ENCODE measurements around the gene PLEKHH1. TPM values are rescaled to one million over a fixed set of nuclear protein-coding genes. Genes with fewer than 3 reads are reported as not detected.

PLEKHH1 gene
- total RNA-seq, 2 experiments from 2014 or later, result 0.16 to 0.53 TPM

DNA sequence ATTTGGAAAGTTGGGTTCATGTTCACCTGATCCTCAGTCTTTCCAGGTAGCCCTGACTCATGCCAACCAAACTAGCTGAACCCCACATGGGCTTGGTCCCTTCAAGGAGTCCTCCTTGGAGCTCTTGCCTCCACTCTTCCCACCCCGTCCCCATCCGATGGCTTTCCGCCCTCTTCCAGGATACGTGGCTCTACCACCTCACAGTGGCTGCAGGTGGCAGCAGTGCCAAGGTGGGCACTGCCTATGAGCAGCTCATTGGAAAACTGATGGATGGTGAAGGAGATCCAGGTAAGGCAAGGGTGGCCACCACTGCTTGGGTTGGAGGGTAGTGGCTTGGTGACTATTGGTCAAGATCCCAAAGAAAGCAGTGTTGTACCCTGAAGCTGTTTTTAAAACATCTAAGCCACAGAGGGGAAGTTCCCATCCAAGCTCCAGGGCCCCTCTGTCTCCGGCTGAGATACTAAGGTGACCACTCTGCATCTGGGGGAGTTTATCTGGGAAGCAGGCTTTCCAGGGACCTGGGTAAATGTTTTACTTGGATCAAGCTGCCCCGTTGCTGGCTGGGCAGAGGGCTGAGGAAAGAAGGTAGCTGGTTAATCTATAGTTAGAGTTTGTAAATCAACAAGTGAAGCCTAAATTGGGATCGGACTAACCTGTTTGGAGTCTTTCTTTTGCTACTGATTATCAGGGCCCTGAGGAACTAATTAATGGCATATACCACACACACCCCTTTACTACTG lies 43.3 kb downstream of the PLEKHH1 start:
- no peak overlapping the region for H3K4me3 Mint-ChIP-seq
- DNase-seq, result no peak
- peaks cover 0 to 3% of the 10 kb centered on the region in 2 experiments for H3K9me3 ChIP-seq (ENCODE audit: control insufficient read depth in 1 of 2, insufficient read depth in 1 of 2, low read length in 2 of 2)
- no peaks in the 10 kb centered on the region for H3K36me3 ChIP-seq (ENCODE audit: insufficient read depth, low read length)
- ATAC-seq (ENCODE audit: poor library complexity), result no peak
- H3K4me3 ChIP-seq (ENCODE audit: low read length), result no peak overlapping the region
- H3K9me3 Mint-ChIP-seq, result no peaks in the 10 kb centered on the region
- H3K27me3 Mint-ChIP-seq, result no peaks in the 10 kb centered on the region
- intact Hi-C loops (cut with DNase I, micrococcal nuclease), result loop anchor here in 1 of 2 experiments (10.0 kb wide), 1 partner anchor 1222 kb away; no protein-coding TSS in a partner anchor
- no peak overlapping the region for H3K27ac ChIP-seq (ENCODE audit: low read depth in 1 of 2, low read length in 2 of 2)
- ChIA-PET POLR2A (interaction anchor here (0.6 kb wide), 1 partner anchor 14 kb away, joined by 4 read pairs; no protein-coding TSS in a partner anchor), CTCF (interaction anchor here (0.8 kb wide), 1 partner anchor 149 kb away, joined by 3 read pairs; no protein-coding TSS in a partner anchor)
- no peaks in the 10 kb centered on the region for H3K27me3 ChIP-seq (ENCODE audit: control insufficient read depth in 1 of 2, insufficient read depth in 2 of 2, low read length in 2 of 2)
- H3K27ac Mint-ChIP-seq, result no peak overlapping the region
- no peaks in the 10 kb centered on the region for H3K4me1 Mint-ChIP-seq (ENCODE audit: low read depth)
- no peaks in the 10 kb centered on the region for H3K36me3 Mint-ChIP-seq (ENCODE audit: low read depth)
- TF ChIP-seq, protein P1, sequence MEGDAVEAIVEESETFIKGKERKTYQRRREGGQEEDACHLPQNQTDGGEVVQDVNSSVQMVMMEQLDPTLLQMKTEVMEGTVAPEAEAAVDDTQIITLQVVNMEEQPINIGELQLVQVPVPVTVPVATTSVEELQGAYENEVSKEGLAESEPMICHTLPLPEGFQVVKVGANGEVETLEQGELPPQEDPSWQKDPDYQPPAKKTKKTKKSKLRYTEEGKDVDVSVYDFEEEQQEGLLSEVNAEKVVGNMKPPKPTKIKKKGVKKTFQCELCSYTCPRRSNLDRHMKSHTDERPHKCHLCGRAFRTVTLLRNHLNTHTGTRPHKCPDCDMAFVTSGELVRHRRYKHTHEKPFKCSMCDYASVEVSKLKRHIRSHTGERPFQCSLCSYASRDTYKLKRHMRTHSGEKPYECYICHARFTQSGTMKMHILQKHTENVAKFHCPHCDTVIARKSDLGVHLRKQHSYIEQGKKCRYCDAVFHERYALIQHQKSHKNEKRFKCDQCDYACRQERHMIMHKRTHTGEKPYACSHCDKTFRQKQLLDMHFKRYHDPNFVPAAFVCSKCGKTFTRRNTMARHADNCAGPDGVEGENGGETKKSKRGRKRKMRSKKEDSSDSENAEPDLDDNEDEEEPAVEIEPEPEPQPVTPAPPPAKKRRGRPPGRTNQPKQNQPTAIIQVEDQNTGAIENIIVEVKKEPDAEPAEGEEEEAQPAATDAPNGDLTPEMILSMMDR (IDR thresholded peaks at IDR 0.05), result no peak
- peaks cover 3% of the 10 kb centered on the region for H3K4me1 ChIP-seq (ENCODE audit: insufficient read depth, low read length)

DNA sequence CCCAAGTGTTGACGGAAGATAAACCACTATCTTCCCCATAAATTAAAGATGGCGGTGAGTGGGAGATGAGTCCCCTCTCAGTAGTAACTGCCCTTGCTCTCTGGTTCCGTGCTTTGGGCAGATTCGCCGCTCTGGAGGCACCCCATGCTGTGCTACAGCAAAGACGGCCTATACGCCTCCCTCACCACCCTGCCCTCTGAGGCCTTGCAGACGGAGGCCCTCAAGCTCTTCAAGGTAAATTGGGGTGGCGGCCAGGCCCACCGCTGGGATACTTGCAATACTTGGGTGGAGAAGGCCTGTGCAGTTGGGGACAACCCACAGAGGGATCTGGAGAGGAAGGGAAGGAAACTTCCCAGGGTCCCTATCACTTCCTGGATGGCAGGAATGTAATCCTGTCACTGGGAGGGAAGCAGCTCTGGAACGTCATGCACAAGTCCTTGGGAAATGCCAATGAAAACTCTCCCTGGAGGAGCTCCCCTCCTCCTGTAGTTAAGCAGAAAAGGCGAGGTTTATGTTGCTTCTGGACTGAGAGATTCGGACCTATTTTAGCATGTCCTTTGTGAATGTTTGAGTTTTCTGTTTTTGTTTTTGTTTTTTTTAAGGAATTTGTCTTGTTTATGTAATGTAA lies 44.2 kb downstream of the PLEKHH1 start:
- Histone ChIP-seq H3K4me1 (ENCODE audit: insufficient read depth, low read length) (no peaks in the 10 kb centered on the region), H3K27ac (ENCODE audit: low read depth in 1 of 2, low read length in 2 of 2) (no peak overlapping the region), H3K27me3 (ENCODE audit: control insufficient read depth in 1 of 2, insufficient read depth in 2 of 2, low read length in 2 of 2) (no peaks in the 10 kb centered on the region), H3K4me3 (ENCODE audit: low read length) (no peak overlapping the region), H3K9me3 (ENCODE audit: control insufficient read depth in 1 of 2, insufficient read depth in 1 of 2, low read length in 2 of 2) (no peaks in the 10 kb centered on the region), H3K36me3 (ENCODE audit: insufficient read depth, low read length) (no peaks in the 10 kb centered on the region)
- Mint-ChIP-seq H3K36me3 (ENCODE audit: low read depth) (no peaks in the 10 kb centered on the region), H3K4me1 (ENCODE audit: low read depth) (no peaks in the 10 kb centered on the region), H3K9me3 (no peaks in the 10 kb centered on the region), H3K4me3 (no peak overlapping the region), H3K27ac (no peak overlapping the region), H3K27me3 (no peaks in the 10 kb centered on the region)
- no peak for DNase-seq
- ChIA-PET POLR2A (no interaction called here), CTCF (no interaction called here)
- no peak for ATAC-seq (ENCODE audit: poor library complexity)
- TF ChIP-seq, protein P1 (IDR thresholded peaks at IDR 0.05), result no peak
- intact Hi-C loops (cut with DNase I, micrococcal nuclease), result loop anchor here in 1 of 2 experiments (10.0 kb wide), 1 partner anchor 1222 kb away; no protein-coding TSS in a partner anchor

DNA sequence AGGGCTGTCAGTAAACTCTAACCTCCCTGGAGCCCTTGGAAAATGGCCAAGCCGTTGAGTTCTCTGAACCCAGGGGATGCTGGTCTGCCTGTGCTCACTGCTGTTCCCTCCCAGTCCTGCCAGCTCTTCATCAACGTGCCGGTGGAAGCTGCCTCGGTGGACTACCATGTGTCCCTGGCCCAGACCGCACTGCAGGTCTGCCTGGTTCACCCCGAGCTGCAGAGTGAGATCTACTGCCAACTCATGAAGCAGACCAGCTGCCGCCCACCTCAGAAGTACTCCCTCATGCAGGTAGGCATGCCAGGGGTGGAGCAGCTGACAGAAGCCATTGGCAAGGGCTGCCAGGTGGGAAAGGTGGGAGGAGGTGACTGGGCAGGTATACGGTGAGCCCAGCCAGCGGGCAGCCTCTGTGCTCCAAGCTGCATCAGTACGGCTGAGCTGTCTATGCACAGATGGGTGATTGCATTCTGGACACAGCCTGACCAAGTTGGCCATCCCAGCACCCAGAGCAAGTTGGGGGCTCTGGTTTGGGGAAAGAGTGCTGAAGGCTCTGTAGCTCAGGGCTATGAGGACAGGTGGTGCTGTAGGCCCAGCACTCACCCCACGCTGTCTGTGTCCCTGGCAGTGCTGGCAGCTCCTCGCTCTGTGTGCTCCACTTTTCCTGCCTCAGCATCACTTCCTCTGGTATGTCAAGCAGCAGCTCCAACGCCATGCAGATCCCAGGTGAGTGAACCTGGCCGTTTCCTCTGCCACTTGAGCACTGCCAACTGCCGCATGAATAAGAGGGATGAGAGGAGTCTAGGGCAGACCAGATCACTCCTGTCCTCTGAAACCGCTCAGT lies 45.0 kb downstream of the PLEKHH1 start:
- Histone ChIP-seq H3K27me3 (ENCODE audit: control insufficient read depth in 1 of 2, insufficient read depth in 2 of 2, low read length in 2 of 2) (no peaks in the 10 kb centered on the region), H3K4me3 (ENCODE audit: low read length) (no peak overlapping the region), H3K36me3 (ENCODE audit: insufficient read depth, low read length) (no peaks in the 10 kb centered on the region), H3K27ac (ENCODE audit: low read depth in 1 of 2, low read length in 2 of 2) (no peak overlapping the region), H3K9me3 (ENCODE audit: control insufficient read depth in 1 of 2, insufficient read depth in 1 of 2, low read length in 2 of 2) (no peaks in the 10 kb centered on the region), H3K4me1 (ENCODE audit: insufficient read depth, low read length) (no peaks in the 10 kb centered on the region)
- TF ChIP-seq, protein P1 (IDR thresholded peaks at IDR 0.05), result no peak
- H3K4me1 Mint-ChIP-seq (ENCODE audit: low read depth), result no peaks in the 10 kb centered on the region
- DNase-seq (no peak), ATAC-seq (ENCODE audit: poor library complexity) (no peak)
- no peaks in the 10 kb centered on the region for H3K27me3 Mint-ChIP-seq
- ChIA-PET CTCF (no interaction called here), POLR2A (no interaction called here)
- H3K9me3 Mint-ChIP-seq, result no peaks in the 10 kb centered on the region
- no peaks in the 10 kb centered on the region for H3K36me3 Mint-ChIP-seq (ENCODE audit: low read depth)
- H3K4me3 Mint-ChIP-seq, result no peak overlapping the region
- no peak overlapping the region for H3K27ac Mint-ChIP-seq
- intact Hi-C loops (cut with DNase I, micrococcal nuclease), result loop anchor here in 1 of 2 experiments (10.0 kb wide), 1 partner anchor 1223 kb away; no protein-coding TSS in a partner anchor

Data from CD4-positive, alpha-beta T cell (primary cell).